NCI-H2081 (cell line): Measurements from ENCODE around the gene ARHGAP12.
"Not testable (repeated sequence)": the region's sequence is repeated elsewhere in the genome, so short reads cannot be mapped to it uniquely, and the experiment has no call there.

Source experiments
- DNase-seq, 2 experiments: peaks; one replicate each; lab custom pipeline; 2025; lab: John Stamatoyannopoulos, UW

The ARHGAP12 gene

GRCh38 chr10:31928549-31929260 lies at the start of gene ARHGAP12:
ARHGAP12 (minus strand) TSS chr10:31928831; CDS start chr10:31908855, 19,976 bp downstream.
- peak; percentile 66 to 72 for DNase-seq

- no peak for DNase-seq
These were observed 49.5 kb upstream of the ARHGAP12 start for GRCh38 chr10:31978156-31978483.

DNA sequence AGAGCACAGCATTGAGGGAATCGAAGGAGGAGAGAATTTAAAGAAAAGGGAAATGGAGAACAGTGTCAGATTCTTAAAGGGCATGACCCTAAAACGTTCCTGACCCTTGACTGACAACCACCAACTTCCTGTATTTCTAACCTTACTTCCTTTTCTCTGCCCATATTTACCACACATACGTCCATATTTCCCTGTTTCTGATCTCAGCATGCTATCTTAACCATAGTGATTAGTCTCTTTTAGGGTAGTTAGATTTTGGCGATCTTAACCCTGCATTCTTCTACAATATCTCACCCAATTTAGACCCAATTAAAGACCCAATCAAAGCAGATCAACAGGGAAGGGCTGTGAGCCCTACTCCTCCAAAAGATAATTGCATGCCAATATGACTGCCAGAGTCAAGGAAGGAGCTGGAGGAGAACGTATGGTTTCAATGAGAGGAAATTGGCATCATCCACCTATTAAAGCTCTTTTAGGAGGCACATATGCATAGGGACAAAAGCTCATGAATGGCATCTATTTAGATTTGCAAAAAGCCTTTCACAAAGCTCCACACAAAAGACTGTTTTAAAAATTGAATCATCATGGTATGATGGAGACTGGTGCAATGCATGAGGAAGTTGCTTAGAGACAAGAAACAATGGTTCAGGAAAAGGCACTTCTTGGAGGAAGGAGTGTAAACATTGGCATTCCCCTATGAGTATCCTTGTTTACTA lies 49.0 kb upstream of the ARHGAP12 start:
- DNase-seq, result peak in 1 of 2 experiments; percentile 4

GRCh38 chr10:31975157-31975765 lies 46.6 kb upstream of the ARHGAP12 start:
- DNase-seq, result no peak

DNA sequence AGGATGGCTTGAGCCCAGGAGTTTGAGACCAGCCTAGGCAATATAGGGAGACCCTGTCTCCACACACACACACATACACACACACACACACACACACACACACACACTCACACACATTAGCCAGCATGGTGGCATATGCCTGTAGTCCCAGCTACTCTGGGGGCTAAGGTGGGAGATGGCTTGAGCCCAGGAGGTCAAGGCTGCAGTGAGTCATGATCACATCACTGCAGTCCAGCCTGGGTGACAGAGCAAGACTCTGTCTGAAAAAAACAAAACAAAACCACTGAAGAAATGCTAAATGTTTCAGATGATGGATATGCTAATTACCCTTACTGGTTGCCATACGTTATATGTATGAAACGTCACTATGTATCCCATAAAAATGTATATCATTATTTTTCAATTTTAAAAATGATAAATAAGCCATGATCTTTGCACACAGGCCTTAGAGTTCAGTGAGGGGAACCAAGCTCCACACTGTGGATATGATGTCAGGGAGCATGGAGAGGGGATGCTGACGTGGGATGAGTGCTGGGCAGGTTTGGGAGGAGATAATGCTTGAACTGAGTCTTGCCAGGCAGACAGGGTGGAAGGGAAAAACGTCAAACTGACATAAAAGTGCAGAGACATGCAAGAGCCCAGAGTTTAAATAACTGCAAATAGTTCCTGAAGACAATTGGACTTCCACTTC lies 45.9 kb upstream of the ARHGAP12 start:
- no peak for DNase-seq

DNA sequence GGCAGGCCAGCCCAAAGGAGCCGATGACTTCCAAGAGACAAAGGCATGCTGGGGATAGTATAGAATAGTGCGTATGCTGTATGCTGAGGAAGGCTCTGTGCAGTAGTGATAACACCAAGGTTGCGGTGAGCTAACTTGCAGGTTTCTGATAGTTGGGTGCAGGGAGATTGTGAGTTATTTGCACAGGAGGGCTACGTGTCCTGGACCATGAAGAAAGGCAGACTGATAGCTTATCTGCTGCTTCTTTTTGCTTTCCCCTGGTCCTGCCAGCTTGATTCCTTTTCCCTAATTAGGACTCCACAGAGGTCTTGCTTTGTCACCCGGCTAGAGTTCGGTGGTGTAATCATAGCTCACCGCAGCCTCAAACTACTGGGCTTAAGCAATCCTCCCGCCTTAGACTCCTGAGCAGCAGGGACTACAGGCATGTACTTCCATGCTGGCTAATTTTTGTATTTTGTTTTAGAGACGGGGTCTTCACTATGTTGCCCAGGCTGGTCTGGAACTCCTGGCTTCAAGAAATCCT lies 43.9 kb upstream of the ARHGAP12 start:
- no peak for DNase-seq

DNA sequence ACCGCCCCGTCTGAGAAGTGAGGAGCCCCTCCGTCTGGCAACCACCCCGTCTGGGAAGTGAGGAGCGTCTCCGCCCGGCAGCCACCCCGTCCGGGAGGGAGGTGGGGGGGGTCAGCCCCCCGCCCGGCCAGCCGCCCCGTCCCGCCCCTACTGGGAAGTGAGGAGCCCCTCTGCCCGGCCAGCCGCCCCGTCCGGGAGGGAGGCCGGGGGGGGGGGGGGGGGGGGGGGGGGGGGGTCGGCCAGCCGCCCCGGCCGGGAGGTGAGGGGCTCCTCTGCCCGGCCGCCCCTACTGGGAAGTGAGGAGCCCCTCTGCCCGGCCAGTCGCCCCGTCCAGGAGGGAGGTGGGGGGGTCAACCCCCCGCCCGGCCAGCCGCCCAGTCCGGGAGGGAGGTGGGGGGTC lies 41.2 kb upstream of the ARHGAP12 start:
- DNase-seq, result not testable (repeated sequence)

DNA sequence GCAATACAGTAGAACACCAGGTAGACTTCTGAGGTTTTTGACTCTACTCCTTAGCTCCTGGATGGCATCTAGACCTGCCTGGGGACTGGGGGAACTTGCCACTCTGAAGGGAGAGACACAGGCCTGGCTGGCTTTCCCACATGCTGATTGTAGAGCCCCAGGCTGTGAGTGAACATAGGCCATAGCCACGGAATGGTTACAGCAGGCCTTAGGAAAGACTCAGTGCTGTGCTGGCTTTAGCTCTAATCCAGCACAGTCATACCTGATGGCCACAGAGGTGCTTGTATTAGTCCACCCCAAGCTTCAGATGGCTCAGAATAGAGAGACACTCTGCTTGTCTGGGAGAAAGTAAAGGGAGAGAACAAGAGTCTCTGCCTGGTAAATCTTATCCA lies 35.0 kb upstream of the ARHGAP12 start:
- no peak for DNase-seq

DNA sequence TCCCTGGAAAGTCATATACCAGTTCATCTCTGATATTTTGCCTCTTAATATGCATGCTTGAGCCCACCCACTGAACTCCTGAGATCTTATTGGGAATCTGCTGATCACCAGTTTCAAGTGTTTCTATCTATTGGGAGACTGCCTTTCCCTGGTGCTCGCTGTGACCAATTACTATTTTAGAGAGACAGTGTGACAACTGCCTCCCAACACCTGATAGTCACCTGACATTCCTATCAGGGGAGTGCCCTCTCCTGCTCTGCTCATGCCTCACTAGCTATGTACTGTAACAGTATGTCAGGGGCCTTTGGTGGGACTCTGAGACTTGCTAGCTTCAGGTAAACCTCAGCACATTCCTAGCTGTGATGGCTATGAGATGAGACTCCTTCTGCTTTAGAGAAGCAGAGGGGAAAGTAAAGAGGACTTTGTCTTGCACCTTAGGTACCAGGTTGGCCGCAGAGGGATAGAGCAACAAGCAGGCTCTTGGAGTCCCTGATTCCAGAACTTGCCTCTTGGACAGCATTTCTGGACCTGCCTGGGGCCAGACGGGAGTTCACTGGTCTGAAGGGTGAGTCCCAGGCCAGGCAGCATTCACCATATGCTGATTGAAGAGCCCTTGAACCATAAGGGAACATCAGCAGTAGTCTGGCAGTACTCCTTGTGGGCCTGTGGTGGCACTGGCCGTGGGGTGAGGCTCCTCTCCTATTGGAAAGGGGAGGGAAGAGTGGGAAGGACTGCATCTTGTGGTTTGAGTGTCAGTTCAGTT lies 34.4 kb upstream of the ARHGAP12 start:
- no peak for DNase-seq

GRCh38 chr10:31961277-31962074 lies 32.8 kb upstream of the ARHGAP12 start:
- DNase-seq, result peak in 1 of 2 experiments; percentile 52

DNA sequence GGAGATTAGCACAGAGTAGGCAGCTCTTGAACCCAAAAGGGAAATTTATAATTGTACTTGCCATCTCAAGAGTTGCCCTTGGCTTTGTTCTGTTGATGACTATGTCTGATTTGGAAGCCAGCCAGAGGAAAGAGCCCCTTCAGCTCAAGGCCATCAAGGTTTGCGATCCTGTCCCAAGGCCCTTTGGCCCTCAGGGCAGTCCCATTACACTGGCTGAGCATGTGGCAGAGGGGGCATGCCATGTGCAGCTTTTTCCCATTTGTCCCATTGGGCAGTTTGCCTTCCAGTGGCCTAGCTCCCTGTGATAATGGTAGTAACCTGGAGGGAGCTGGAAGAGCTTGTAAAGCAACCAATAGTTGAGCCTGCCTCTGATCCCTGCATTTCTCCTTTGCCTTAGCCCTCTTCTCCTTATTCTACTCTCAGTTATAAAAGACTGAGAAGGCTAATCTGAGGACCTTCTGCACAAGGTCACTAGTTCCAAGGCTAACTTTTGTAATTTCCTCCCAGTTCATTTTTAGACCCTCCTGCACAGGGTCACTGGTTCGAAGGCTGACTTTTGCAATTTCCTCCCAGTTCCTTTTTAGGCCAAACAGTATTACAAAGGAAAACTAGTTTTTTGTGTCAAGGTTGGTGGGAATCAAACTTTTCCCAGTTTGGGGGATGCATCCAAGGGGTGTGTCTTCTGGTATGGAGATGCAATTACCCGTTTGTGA lies 31.0 kb upstream of the ARHGAP12 start:
- DNase-seq, result no peak

DNA sequence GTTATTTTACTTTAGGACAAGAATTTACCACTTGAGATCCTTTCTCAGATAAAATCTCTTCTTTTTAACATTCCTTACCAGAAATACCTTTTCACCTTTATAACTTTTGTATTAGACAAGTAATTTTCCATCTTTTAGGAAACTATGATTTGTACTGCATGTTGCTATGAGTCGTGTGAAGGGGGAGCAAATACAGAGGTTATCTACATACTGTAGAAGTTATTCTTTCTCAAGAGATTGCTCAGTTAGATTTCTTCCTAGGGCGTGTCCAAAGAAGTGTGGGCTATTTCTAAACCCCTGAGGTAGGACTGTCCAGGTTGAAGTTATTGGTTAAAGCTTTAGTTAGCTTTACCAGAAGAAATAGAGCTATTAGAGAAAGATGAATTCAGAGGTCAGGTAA lies 30.2 kb upstream of the ARHGAP12 start:
- DNase-seq, result no peak

GRCh38 chr10:31956200-31956946 lies 27.7 kb upstream of the ARHGAP12 start:
- no peak for DNase-seq

DNA sequence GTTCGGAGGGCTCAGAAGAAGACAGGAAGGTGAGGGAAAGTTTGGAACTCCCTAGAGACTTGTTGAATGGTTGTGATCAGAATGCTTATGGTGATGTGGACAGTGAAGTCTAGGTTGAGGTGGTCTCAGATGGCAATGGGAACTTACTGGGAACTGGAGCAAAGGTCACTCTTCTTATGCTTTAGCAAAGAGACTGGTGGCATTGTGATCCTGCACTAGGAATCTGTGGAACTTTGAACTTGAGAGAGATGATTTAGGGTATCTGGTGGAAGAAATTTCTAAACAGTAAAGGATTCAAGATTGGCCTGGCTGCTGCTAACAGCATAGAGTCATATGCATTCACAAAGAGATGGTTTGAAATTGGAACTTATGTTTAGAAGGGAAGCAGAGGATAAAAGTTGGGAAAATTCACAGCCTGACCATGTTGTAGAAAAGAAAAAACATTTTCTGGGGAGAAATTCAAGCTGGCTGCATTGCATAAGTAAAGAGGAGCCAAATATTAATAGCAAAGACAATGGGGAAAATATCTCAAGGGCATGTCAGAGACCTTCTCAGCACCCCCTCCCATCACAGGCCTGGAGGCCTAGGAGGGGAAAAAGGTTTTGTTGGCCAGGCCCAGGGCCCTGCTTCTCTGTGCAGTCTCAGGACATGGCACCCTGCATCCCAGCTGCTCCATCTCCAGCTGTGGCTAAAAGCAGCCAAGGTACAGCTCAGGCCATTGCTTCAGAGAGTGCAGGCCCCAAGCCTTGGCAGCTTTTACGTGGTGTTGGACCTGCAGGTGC lies 26.0 kb upstream of the ARHGAP12 start:
- no peak for DNase-seq

GRCh38 chr10:31953480-31953879 lies 24.8 kb upstream of the ARHGAP12 start:
- no peak for DNase-seq

DNA sequence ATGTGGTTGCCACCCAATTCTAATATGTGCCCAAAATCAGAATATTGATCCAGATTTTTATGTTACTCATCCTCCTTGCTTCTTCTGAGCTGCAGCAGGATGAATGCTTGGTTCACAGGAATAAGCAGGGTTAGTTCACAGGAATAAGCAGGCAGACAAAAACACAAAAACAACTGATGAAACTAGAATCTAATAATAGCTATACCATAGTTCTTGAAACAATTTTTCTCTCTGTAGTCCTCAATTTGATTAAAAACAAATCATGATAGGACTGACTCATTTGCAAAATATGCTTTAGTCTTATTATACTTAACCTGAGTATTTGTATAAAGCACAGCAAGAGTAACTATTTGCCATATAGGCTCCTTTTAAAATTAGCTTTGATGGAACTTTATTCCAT lies 24.4 kb upstream of the ARHGAP12 start:
- no peak for DNase-seq

DNA sequence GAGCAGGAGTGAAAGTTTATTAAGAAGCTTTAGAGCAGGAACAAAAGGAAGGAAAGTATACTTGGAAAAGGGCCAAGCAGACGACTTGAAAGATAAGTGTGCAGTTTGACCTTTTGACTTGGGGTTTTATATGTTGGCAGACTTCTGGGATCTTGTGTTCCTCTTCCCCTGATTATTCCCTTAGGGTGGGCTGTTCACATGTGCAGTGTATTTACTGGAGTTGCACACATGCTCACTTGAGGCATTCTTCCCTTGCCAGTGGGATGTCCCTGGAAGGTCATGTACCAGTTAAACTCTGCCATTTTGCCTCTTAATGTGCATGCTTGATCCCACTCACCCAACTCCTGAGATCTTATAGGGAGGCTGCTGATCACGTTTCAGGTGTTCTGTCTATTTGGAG lies 23.4 kb upstream of the ARHGAP12 start:
- DNase-seq, result no peak

DNA sequence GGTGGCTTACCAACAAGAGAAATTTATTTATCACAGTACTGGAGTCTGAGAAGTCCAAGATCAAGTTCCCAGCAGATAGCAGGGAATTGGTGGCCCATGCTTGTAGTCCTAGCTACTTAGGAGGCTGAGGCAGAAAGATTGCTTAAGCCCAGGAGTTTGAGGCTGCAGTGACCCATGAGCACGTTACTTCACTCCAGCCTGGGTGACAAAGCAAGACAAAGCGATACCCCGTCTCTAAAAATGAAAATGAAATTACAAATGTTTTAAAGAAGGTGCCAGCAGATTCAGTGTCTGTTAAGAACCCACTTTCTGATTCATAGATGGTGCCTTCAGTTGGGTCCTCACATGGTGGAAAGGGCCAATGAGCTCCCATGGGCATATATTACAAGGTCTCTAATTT lies 20.6 kb upstream of the ARHGAP12 start:
- DNase-seq, result no peak

DNA sequence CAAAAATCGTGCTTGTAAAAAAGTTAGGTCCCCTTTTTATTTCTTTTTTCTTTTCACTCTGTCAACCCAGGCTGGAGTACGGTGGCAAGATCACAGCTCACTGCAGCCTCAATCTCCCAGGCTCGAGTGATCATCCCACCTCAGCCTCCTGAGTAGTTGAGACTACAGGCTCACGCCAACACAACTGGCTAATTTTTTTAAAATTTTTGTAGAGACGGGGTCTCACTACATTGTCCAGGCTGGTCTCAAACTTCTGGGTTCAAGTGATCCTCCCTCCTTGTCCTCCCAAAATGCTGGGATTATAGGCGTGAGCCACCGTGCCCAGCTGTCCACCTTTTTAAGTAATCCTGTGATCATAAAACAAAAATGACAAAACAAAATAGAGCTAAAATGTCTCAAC lies 19.4 kb upstream of the ARHGAP12 start:
- DNase-seq, result no peak
